WTC11 (cell line): ENCODE measurements around the gene ANK2. TPM values are rescaled to one million over a fixed set of nuclear protein-coding genes. Genes with fewer than 3 reads are reported as not detected.

Experiments
- ATAC-seq: fragments of 200-7000 bp; cut with Tn5 transposase; 2 replicates; pipeline ENCODE4 v1.10.0; 2021; ENCODE audit warnings: mild to moderate bottlenecking, moderate library complexity
- CTCF ChIA-PET: fragments of 300-600 bp; sonication (Branson Sonifier 250); formaldehyde crosslinking; loops from one replicate; lab custom pipeline; 2021; ENCODE audit warnings: antibody characterized with exemption; lab: Charles Lee
- POLR2A ChIA-PET: fragments of 350-600 bp; sonication (Branson Sonifier 250); formaldehyde crosslinking; loops from one replicate; lab custom pipeline; 2021; ENCODE audit warnings: antibody characterized with exemption; lab: Charles Lee
- DNase-seq: peaks from one replicate; pipeline ENCODE4 v3.0.0; 2021; ENCODE audit warnings: low spot score
- H3K27ac Mint-ChIP-seq: 2 replicates; pipeline ENCODE4 v1.8.0; 2021; ENCODE audit warnings: mixed read lengths
- H3K27me3 Mint-ChIP-seq: 2 replicates; pipeline ENCODE4 v1.8.0; 2021; ENCODE audit warnings: low read depth, mild to moderate bottlenecking, moderate library complexity, mixed read lengths
- H3K36me3 Mint-ChIP-seq: 2 replicates; pipeline ENCODE4 v1.8.0; 2021; ENCODE audit warnings: mixed read lengths
- H3K4me1 Mint-ChIP-seq: 2 replicates; pipeline ENCODE4 v1.8.0; 2022; ENCODE audit warnings: mixed read lengths
- H3K4me3 Mint-ChIP-seq: 2 replicates; pipeline ENCODE4 v1.8.0; 2021; ENCODE audit warnings: mild to moderate bottlenecking, moderate library complexity, mixed read lengths
- H3K9me3 Mint-ChIP-seq: 2 replicates; pipeline ENCODE4 v1.8.0; 2021; ENCODE audit warnings: mixed read lengths
- CDX4 ChIP-seq: fragments of 250-450 bp; sonication (Bioruptor Pico); IDR thresholded peaks from 2 replicates; pipeline ENCODE4 v1.9.0; 2021; ENCODE audit warnings: moderate library complexity, mild to moderate bottlenecking, inconsistent platforms, borderline replicate concordance
- CREM ChIP-seq: sonication (generic); formaldehyde crosslinking; IDR thresholded peaks from 2 replicates; pipeline ENCODE4 v1.8.1; 2022; ENCODE audit warnings: mild to moderate bottlenecking, missing genetic modification reagents, moderate library complexity
- E2F4 ChIP-seq: sonication (generic); formaldehyde crosslinking; IDR thresholded peaks from 2 replicates; pipeline ENCODE4 v1.8.1; 2022; ENCODE audit warnings: low read depth, mild to moderate bottlenecking, moderate library complexity, missing genetic modification reagents, borderline replicate concordance
- ESRRA ChIP-seq: sonication (generic); formaldehyde crosslinking; IDR thresholded peaks from 2 replicates; pipeline ENCODE4 v1.8.1; 2022; ENCODE audit warnings: mild to moderate bottlenecking, missing genetic modification reagents, borderline replicate concordance
- ETV6 ChIP-seq: sonication (generic); formaldehyde crosslinking; IDR thresholded peaks from 2 replicates; pipeline ENCODE4 v1.8.1; 2022; ENCODE audit warnings: mild to moderate bottlenecking, missing genetic modification reagents
- FOXP1 ChIP-seq: sonication (generic); formaldehyde crosslinking; IDR thresholded peaks from 2 replicates; pipeline ENCODE4 v1.8.0; 2022; ENCODE audit warnings: missing genetic modification reagents, mild to moderate bottlenecking, moderate library complexity, borderline replicate concordance
- FOXP4 ChIP-seq: sonication (generic); formaldehyde crosslinking; IDR thresholded peaks from 2 replicates; pipeline ENCODE4 v1.8.0; 2022; ENCODE audit warnings: mild to moderate bottlenecking, missing genetic modification reagents
- GTF2I ChIP-seq: fragments of 250-450 bp; sonication (Bioruptor Pico); conservative IDR thresholded peaks from 2 replicates; pipeline ENCODE4 v1.4.0; 2021; ENCODE audit warnings: mild to moderate bottlenecking
- MYBL2 ChIP-seq: sonication (generic); formaldehyde crosslinking; IDR thresholded peaks from 2 replicates; pipeline ENCODE4 v1.8.1; 2023; ENCODE audit warnings: mild to moderate bottlenecking, moderate library complexity, missing genetic modification reagents
- PRDM15 ChIP-seq: sonication (generic); formaldehyde crosslinking; IDR thresholded peaks from 2 replicates; pipeline ENCODE4 v1.8.0; 2022; ENCODE audit warnings: missing genetic modification reagents
- SMAD3 ChIP-seq: sonication (generic); formaldehyde crosslinking; IDR thresholded peaks from 2 replicates; pipeline ENCODE4 v1.8.0; 2022; ENCODE audit warnings: missing genetic modification reagents, mild to moderate bottlenecking, borderline replicate concordance
- SOX15 ChIP-seq: fragments of 250-450 bp; sonication (Bioruptor Pico); IDR thresholded peaks from 2 replicates; pipeline ENCODE4 v1.9.0; 2021; ENCODE audit warnings: mild to moderate bottlenecking
- SP1 ChIP-seq: sonication (generic); formaldehyde crosslinking; conservative IDR thresholded peaks from 2 replicates; pipeline ENCODE4 v1.8.1; 2022; ENCODE audit warnings: missing genetic modification reagents
- TEAD1 ChIP-seq: sonication (generic); formaldehyde crosslinking; IDR thresholded peaks from 2 replicates; pipeline ENCODE4 v1.8.0; 2022; ENCODE audit warnings: mild to moderate bottlenecking, missing genetic modification reagents
- ZBTB43 ChIP-seq: sonication (generic); formaldehyde crosslinking; IDR thresholded peaks from 2 replicates; pipeline ENCODE4 v1.8.1; 2023; ENCODE audit warnings: mild to moderate bottlenecking, missing genetic modification reagents
- ZNF138 ChIP-seq: sonication (generic); formaldehyde crosslinking; conservative IDR thresholded peaks from 2 replicates; pipeline ENCODE4 v1.8.1; 2022; ENCODE audit warnings: mild to moderate bottlenecking, moderate library complexity, missing genetic modification reagents
- ZNF219 ChIP-seq: sonication (generic); formaldehyde crosslinking; IDR thresholded peaks from 2 replicates; pipeline ENCODE4 v1.8.0; 2023; ENCODE audit warnings: missing genetic modification reagents, mild to moderate bottlenecking, borderline replicate concordance
- ZNF263 ChIP-seq: sonication (generic); formaldehyde crosslinking; IDR thresholded peaks from 2 replicates; pipeline ENCODE4 v1.8.1; 2022; ENCODE audit warnings: low read depth, mild to moderate bottlenecking, moderate library complexity, missing genetic modification reagents
- ZNF281 ChIP-seq: sonication (generic); formaldehyde crosslinking; IDR thresholded peaks from 2 replicates; pipeline ENCODE4 v1.8.0; 2023; ENCODE audit warnings: mild to moderate bottlenecking, missing genetic modification reagents
- ZSCAN18 ChIP-seq: fragments of 250-450 bp; sonication (Bioruptor Pico); IDR thresholded peaks from 2 replicates; pipeline ENCODE4 v2.1.2; 2022; ENCODE audit warnings: mild to moderate bottlenecking, moderate library complexity
- total RNA-seq: library from RNA; stranded (reverse); gene quantifications from 3 replicates; pipeline ENCODE4 v1.2.3, GENCODE V29; 2021

ANK2 gene
- total RNA-seq, 1 experiment from 2014 or later, result 27.9 TPM

GRCh38 chr4:113290666-113291065, 241.2 kb downstream of the ANK2 start (continued):
- TF ChIP-seq ZNF219 (CRISPR knock-in tag) (no peak), ESRRA (CRISPR knock-in tag) (no peak), E2F4 (CRISPR knock-in tag) (no peak), ZNF281 (CRISPR knock-in tag) (no peak), SOX15 (no peak), PRDM15 (CRISPR knock-in tag) (no peak), CDX4 (CRISPR knock-in tag) (no peak)

- Mint-ChIP-seq H3K27ac (peak overlapping the region; percentile 99), H3K36me3 (0 out of 2 replicates have a peak, but pooled peaks cover 5% of the 10 kb centered on the region), H3K4me1 (peaks cover 60% of the 10 kb centered on the region), H3K27me3 (no peaks in the 10 kb centered on the region), H3K9me3 (no peaks in the 10 kb centered on the region), H3K4me3 (peak overlapping the region; percentile 66)
- peak; percentile 93 for ATAC-seq
- ChIA-PET POLR2A (no interaction called here), CTCF (interaction anchor here (0.6 to 1.8 kb wide), 19 partner anchors 9 to 782 kb away, joined by 3 to 16 read pairs (median 4); no protein-coding TSS in a partner anchor)
- DNase-seq, result peak; percentile 80
- no peak for TF ChIP-seq GTF2I (CRISPR knock-in tag)
- TF ChIP-seq SP1 (CRISPR knock-in tag), result 0 out of 2 replicates have a peak, but pooled peaks have one; percentile 28
- peak; percentile 77 for TF ChIP-seq ETV6 (CRISPR knock-in tag)
- TF ChIP-seq ZNF138 (CRISPR knock-in tag), result 0 out of 2 replicates have a peak, but pooled peaks have one; percentile 16
- TF ChIP-seq ZNF263, result peak; percentile 81; the same call in 1 of the 2 replicates
- 0 out of 2 replicates have a peak, but pooled peaks have one; percentile 49 for TF ChIP-seq TEAD1 (CRISPR knock-in tag)
- peak; percentile 69; the same call in 1 of the 2 replicates for TF ChIP-seq FOXP4 (CRISPR knock-in tag)
- no peak for TF ChIP-seq ZSCAN18
- 0 out of 2 replicates have a peak, but pooled peaks have one; percentile 56 for TF ChIP-seq CREM (CRISPR knock-in tag)
- 0 out of 2 replicates have a peak, but pooled peaks have one; percentile 32 for TF ChIP-seq MYBL2
- 0 out of 2 replicates have a peak, but pooled peaks have one; percentile 25 for TF ChIP-seq ZBTB43 (CRISPR knock-in tag)
- TF ChIP-seq FOXP1 (CRISPR knock-in tag), result 0 out of 2 replicates have a peak, but pooled peaks have one; percentile 44
- peak; percentile 32; the same call in 1 of the 2 replicates for TF ChIP-seq SMAD3 (CRISPR knock-in tag)
These were observed 243.1 kb downstream of the ANK2 start for GRCh38 chr4:113292371-113293042.
